Measurements from ENCODE around the gene AMFR.

AMFR gene

DNA sequence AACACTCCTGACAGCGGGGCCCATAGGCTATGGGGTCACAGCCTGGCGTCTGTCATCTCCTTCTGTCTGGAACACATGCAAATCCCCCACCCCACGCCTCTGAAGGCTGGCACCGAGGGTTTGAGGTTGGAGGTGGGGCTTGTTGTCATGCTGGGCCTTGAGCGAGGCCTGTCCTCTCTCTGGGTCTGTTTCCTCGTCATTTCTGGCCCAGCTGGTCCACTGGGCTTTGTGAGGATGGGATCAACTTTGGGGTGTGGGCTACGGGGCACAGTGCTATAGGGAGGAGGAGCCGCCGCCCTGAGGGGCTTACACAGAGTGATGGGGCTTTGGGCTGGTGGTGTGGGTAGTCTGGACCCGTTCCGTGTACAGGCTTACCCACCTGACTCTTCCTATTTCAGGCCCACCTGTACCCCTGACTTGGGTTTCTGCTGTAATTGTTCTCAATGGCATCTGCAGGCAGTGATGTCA lies 87.5 kb downstream of the AMFR start:
- H3K4me3 ChIP-seq (ENCODE audit: low read length), result no peak overlapping the region
- no peaks in the 10 kb centered on the region for H3K4me1 ChIP-seq (ENCODE audit: insufficient read depth, low read length)
- no peak overlapping the region for H3K27ac ChIP-seq (ENCODE audit: low read depth, low read length)
- H3K9me3 ChIP-seq (ENCODE audit: insufficient read depth, low read depth, low read length), result no peaks in the 10 kb centered on the region
- no peak overlapping the region for H3K9ac ChIP-seq (ENCODE audit: low read depth, low read length)
- 88% methylated on average over 11 of the region's 11 CpGs for WGBS
- no peaks in the 10 kb centered on the region for H3K36me3 ChIP-seq (ENCODE audit: insufficient read depth, low read length)
- no peaks in the 10 kb centered on the region for H3K27me3 ChIP-seq (ENCODE audit: insufficient read depth, low read length)

DNA sequence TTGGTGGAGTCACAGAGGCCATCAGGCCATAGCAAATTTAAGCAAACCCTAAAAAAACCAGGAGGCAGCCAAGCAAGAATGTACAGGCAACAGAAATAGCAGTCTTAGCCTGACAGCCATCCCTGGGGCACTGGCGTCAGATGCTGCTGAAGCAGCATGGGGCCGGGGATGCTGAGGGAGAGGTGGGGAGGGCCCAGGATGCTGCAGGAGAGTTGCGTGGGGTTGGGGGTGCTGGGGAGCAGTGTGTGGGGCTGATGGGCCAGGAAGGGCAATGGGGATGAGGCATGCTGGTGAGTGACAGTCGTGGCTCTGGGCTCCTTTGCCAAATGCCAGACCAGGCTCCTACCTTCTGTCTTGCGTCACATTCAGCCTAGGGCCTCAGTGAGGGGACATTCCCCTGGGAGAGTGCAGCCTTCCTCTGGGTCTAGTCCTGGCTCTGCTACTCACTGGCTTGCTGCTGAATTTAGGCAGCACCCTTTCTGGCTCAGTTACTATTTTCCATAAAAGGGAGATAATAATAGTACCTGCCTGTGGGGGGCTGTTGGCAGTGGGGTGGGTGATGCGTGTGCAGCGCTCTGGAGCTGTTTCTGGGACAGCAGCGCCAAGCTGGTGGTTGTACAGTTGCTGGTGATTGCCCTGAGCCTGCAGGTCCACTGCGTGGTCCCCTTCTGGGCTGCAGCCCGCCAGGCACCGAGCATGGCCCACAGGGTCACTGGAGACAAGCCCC lies 88.1 kb downstream of the AMFR start:
- no peak overlapping the region for H3K9ac ChIP-seq (ENCODE audit: low read depth, low read length)
- no peaks in the 10 kb centered on the region for H3K4me1 ChIP-seq (ENCODE audit: insufficient read depth, low read length)
- no peaks in the 10 kb centered on the region for H3K27me3 ChIP-seq (ENCODE audit: insufficient read depth, low read length)
- H3K36me3 ChIP-seq (ENCODE audit: insufficient read depth, low read length), result no peaks in the 10 kb centered on the region
- 92% methylated on average over 11 of the region's 11 CpGs for WGBS
- H3K9me3 ChIP-seq (ENCODE audit: insufficient read depth, low read depth, low read length), result no peaks in the 10 kb centered on the region
- no peak overlapping the region for H3K4me3 ChIP-seq (ENCODE audit: low read length)
- no peak overlapping the region for H3K27ac ChIP-seq (ENCODE audit: low read depth, low read length)

DNA sequence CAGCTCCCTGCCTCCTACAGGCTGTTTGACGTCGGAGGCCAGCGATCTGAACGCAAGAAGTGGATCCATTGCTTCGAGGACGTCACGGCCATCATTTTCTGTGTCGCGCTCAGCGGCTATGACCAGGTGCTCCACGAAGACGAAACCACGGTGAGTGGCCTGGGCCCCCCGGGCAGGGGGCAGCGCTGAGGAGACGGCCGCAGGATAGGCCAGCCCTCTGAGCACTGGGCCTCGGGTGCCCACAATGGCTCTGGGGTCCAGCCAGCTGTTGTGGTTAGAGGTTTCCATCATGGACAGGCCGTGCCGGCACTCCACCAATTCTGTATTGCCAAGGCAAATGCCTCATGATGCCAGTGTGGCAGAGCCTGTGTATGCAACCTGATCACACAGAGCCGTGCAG lies 88.6 kb downstream of the AMFR start:
- no peak overlapping the region for H3K27ac ChIP-seq (ENCODE audit: low read depth, low read length)
- no peak overlapping the region for H3K4me3 ChIP-seq (ENCODE audit: low read length)
- H3K27me3 ChIP-seq (ENCODE audit: insufficient read depth, low read length), result no peaks in the 10 kb centered on the region
- H3K36me3 ChIP-seq (ENCODE audit: insufficient read depth, low read length), result no peaks in the 10 kb centered on the region
- no peaks in the 10 kb centered on the region for H3K4me1 ChIP-seq (ENCODE audit: insufficient read depth, low read length)
- H3K9me3 ChIP-seq (ENCODE audit: insufficient read depth, low read depth, low read length), result no peaks in the 10 kb centered on the region
- 93% methylated on average over 21 of the region's 21 CpGs for WGBS
- no peak overlapping the region for H3K9ac ChIP-seq (ENCODE audit: low read depth, low read length)

DNA sequence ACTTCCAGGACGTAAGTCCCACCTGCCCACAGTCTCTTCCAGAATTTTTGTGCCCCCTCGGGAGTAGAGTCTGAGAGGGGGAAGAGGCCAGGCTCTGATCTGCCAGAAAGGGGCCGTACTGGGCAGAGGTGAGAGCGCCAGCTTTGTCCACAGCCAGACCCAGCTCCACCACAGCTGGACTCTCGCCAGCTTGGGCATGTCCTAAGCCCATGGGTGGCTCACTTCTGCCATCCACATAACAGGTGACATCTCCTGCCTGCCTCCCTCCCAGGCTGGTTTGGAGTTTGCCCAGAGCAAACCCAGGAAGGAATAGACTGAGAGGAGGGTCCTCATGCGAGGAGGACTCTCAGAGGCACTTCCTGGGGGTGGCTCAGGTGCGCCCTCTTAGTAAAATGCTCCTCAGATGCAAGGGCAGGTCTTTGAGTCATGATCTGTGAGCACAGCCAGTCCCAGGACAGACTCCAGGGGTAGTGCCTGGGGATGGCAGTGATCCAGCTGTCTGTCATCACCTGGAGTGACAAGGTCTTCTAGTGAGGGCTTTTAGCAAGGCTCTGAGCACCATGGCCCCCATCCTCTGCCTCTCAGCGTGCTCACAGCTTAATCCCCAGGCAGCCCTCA lies 89.2 kb downstream of the AMFR start:
- Histone ChIP-seq H3K4me1 (ENCODE audit: insufficient read depth, low read length) (no peaks in the 10 kb centered on the region), H3K27ac (ENCODE audit: low read depth, low read length) (no peak overlapping the region), H3K27me3 (ENCODE audit: insufficient read depth, low read length) (no peaks in the 10 kb centered on the region), H3K36me3 (ENCODE audit: insufficient read depth, low read length) (no peaks in the 10 kb centered on the region), H3K9ac (ENCODE audit: low read depth, low read length) (no peak overlapping the region), H3K4me3 (ENCODE audit: low read length) (no peak overlapping the region), H3K9me3 (ENCODE audit: insufficient read depth, low read depth, low read length) (no peaks in the 10 kb centered on the region)
- 92% methylated on average over 8 of the region's 8 CpGs for WGBS

DNA sequence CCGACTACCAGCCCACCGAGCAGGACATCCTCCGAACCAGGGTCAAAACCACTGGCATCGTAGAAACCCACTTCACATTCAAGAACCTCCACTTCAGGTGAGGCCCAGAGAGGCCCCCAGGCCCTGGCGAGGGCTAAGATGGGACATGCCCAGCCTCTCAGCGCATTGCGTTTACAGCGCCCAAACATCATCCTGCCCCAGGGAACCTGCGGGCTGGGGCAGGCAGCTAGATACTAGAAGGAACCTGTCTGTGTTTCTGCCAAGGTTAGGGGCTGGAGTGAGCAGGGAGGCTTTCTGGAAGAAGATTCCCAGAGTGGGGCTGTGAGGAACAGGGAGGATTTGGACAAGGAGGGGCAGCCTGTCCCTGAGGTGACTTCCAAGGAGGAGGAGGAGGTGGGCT lies 90.6 kb downstream of the AMFR start:
- H3K36me3 ChIP-seq (ENCODE audit: insufficient read depth, low read length), result no peaks in the 10 kb centered on the region
- no peaks in the 10 kb centered on the region for H3K9me3 ChIP-seq (ENCODE audit: insufficient read depth, low read depth, low read length)
- no peak overlapping the region for H3K27ac ChIP-seq (ENCODE audit: low read depth, low read length)
- H3K4me1 ChIP-seq (ENCODE audit: insufficient read depth, low read length), result no peaks in the 10 kb centered on the region
- no peaks in the 10 kb centered on the region for H3K27me3 ChIP-seq (ENCODE audit: insufficient read depth, low read length)
- H3K9ac ChIP-seq (ENCODE audit: low read depth, low read length), result no peak overlapping the region
- no peak overlapping the region for H3K4me3 ChIP-seq (ENCODE audit: low read length)
- WGBS, result 91% methylated on average over 9 of the region's 9 CpGs

DNA sequence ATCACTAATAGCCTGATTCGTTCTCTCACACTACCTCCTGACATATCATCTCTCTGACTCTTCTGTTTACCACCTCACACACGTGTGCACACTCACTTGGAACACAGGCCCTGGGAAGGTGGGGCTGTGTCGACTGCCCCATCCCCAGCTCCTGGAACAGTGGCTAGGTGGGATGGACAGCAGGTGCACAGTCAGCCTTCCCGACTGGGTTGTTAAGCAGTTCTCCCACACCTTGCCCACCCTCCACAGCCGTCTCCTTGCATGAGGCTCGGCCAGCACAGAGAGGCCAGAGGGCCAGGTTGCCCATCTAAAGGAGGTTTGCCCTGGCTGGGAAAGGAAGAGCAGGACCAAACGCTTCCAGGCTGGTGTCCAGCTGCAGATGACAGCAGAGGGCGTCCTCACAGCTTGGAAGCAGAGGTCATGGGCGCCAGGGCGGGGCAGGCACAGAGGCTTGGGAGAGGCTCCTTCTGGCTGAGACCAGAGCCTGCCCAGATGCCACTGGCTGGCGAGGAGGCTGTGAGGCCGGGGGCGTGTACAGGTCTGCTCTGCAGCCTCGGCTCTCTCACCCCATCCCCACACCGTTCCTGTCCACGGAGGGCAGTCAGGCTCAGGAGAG lies 92.8 kb downstream of the AMFR start:
- Histone ChIP-seq H3K9ac (ENCODE audit: low read depth, low read length) (no peak overlapping the region), H3K4me3 (ENCODE audit: low read length) (no peak overlapping the region), H3K27ac (ENCODE audit: low read depth, low read length) (no peak overlapping the region), H3K9me3 (ENCODE audit: insufficient read depth, low read depth, low read length) (no peaks in the 10 kb centered on the region), H3K27me3 (ENCODE audit: insufficient read depth, low read length) (no peaks in the 10 kb centered on the region), H3K36me3 (ENCODE audit: insufficient read depth, low read length) (no peaks in the 10 kb centered on the region), H3K4me1 (ENCODE audit: insufficient read depth, low read length) (no peaks in the 10 kb centered on the region)
- 71% methylated on average over 16 of the region's 16 CpGs for WGBS

DNA sequence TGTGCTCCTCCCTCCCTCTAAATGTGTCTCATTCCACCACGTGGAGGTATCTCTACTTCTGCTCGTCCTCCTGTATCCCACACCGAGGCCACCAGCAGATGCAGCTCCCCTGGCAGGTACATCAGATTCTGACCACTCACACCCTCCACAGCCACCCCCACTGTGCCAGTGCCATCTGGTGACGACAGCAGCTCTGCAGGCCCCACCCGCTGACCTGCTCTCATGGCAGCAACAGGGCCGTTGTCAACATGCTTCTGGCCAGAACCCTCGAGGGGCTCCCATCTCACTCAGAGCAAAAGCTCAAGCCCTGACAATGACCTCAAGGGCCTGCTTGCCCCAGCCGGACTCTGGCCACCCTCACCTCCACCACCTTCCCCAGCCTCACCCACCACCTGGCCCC lies 93.4 kb downstream of the AMFR start:
- Histone ChIP-seq H3K36me3 (ENCODE audit: insufficient read depth, low read length) (no peaks in the 10 kb centered on the region), H3K27me3 (ENCODE audit: insufficient read depth, low read length) (no peaks in the 10 kb centered on the region), H3K27ac (ENCODE audit: low read depth, low read length) (no peak overlapping the region), H3K9me3 (ENCODE audit: insufficient read depth, low read depth, low read length) (no peaks in the 10 kb centered on the region), H3K4me1 (ENCODE audit: insufficient read depth, low read length) (no peaks in the 10 kb centered on the region), H3K9ac (ENCODE audit: low read depth, low read length) (no peak overlapping the region), H3K4me3 (ENCODE audit: low read length) (no peak overlapping the region)
- WGBS, result 91% methylated on average over 8 of the region's 8 CpGs

DNA sequence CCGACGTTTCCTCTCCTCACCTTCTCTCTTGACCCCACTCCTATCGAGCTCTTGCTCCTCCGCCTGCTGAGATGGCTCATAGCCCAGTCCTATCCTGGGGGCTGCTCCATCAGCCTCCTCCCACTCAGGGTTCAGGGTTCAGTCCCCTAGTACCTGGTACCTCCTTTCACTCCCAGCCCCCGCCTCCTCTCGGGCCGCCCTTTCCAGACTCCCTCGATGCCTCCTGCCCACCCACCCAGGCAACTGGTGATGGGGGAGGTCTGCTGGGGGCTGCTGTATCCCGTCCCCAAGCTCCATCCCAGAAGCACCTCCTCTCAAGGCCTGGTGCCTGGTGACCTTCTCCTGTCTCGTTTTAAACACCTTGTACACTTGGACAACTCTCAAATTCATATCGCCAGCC lies 93.9 kb downstream of the AMFR start:
- no peaks in the 10 kb centered on the region for H3K36me3 ChIP-seq (ENCODE audit: insufficient read depth, low read length)
- no peaks in the 10 kb centered on the region for H3K9me3 ChIP-seq (ENCODE audit: insufficient read depth, low read depth, low read length)
- H3K4me3 ChIP-seq (ENCODE audit: low read length), result no peak overlapping the region
- no peak overlapping the region for H3K27ac ChIP-seq (ENCODE audit: low read depth, low read length)
- H3K9ac ChIP-seq (ENCODE audit: low read depth, low read length), result no peak overlapping the region
- 92% methylated on average over 8 of the region's 11 CpGs for WGBS
- no peaks in the 10 kb centered on the region for H3K4me1 ChIP-seq (ENCODE audit: insufficient read depth, low read length)
- no peaks in the 10 kb centered on the region for H3K27me3 ChIP-seq (ENCODE audit: insufficient read depth, low read length)

DNA sequence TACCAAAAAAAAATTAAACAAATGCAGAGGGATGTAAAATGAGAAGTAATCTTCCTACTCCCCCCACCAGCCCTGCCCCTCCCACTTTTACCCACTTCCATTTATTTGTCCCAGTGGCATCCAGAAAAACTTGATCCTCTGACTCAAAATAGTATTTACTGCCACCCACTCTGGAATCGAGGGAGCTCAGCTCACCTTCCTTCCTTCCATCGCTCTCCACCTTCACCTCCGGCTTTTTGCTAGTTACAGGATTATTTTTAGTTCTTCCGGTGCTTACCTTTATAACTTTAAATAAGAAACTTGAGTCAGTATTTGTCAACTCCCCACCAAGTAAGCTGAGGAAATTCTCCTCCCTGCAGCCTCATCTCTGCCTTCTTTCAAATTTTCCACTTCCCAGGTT lies 94.9 kb downstream of the AMFR start:
- Histone ChIP-seq H3K4me1 (ENCODE audit: insufficient read depth, low read length) (no peaks in the 10 kb centered on the region), H3K27me3 (ENCODE audit: insufficient read depth, low read length) (no peaks in the 10 kb centered on the region), H3K27ac (ENCODE audit: low read depth, low read length) (no peak overlapping the region), H3K4me3 (ENCODE audit: low read length) (no peak overlapping the region), H3K9ac (ENCODE audit: low read depth, low read length) (no peak overlapping the region), H3K36me3 (ENCODE audit: insufficient read depth, low read length) (no peaks in the 10 kb centered on the region), H3K9me3 (ENCODE audit: insufficient read depth, low read depth, low read length) (no peaks in the 10 kb centered on the region)
- 81% methylated on average over 4 of the region's 4 CpGs for WGBS

DNA sequence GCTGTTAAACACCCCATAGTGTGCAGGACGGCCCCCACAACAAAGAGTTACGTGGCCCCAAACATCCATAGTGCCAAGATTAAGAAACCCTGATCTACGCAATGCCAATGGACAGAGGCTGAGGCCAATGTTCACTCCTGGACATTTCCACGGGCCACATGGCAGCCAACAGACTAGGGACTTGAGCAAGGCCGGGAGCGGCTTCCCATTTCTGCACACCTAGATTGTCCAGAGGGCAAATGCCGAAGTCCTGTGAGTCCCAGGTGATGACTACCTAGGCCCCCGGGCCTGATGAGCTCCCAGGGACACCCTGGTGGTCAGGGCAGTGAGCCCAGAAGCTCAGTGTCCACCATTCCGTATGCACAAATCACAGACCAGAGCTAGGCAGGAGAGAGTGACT lies 95.5 kb downstream of the AMFR start:
- H3K9ac ChIP-seq (ENCODE audit: low read depth, low read length), result no peak overlapping the region
- H3K36me3 ChIP-seq (ENCODE audit: insufficient read depth, low read length), result no peaks in the 10 kb centered on the region
- WGBS, result 94% methylated on average over 9 of the region's 9 CpGs
- no peak overlapping the region for H3K4me3 ChIP-seq (ENCODE audit: low read length)
- no peak overlapping the region for H3K27ac ChIP-seq (ENCODE audit: low read depth, low read length)
- no peaks in the 10 kb centered on the region for H3K9me3 ChIP-seq (ENCODE audit: insufficient read depth, low read depth, low read length)
- H3K27me3 ChIP-seq (ENCODE audit: insufficient read depth, low read length), result no peaks in the 10 kb centered on the region
- no peaks in the 10 kb centered on the region for H3K4me1 ChIP-seq (ENCODE audit: insufficient read depth, low read length)

DNA sequence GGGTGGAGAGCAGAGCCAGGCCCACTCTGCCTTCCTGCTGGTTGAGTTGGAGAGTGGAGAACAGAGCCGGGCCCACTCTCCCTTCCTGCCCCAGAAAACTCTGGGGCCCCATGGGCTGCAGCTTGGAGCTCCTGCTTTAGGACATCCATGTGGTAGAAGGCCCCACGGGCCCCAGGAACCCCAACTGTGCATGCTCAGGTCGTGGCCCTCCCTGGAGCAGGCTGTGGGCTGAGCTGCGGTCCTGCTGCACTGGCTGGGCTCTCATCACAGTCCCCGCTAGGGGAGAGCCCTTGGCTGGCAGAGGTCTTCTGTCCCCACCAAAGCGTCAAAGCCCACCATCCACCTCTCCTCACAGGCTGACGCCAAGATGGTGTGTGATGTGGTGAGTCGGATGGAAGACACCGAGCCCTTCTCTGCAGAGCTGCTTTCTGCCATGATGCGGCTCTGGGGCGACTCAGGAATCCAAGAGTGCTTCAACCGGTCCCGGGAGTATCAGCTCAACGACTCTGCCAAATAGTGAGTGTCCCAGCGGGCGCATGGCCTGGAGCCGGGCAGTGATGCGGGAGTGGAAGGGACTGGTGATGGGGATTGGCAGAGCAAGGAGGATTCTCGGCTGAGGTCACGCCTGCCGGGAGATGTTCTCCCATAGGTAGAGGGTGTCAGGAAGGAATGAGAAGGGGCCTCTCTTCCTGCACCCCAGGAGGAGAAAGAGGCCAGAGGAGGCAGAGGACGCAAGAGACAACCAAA lies 96.9 kb downstream of the AMFR start:
- H3K4me1 ChIP-seq (ENCODE audit: insufficient read depth, low read length), result no peaks in the 10 kb centered on the region
- H3K27me3 ChIP-seq (ENCODE audit: insufficient read depth, low read length), result no peaks in the 10 kb centered on the region
- H3K4me3 ChIP-seq (ENCODE audit: low read length), result no peak overlapping the region
- no peaks in the 10 kb centered on the region for H3K36me3 ChIP-seq (ENCODE audit: insufficient read depth, low read length)
- no peaks in the 10 kb centered on the region for H3K9me3 ChIP-seq (ENCODE audit: insufficient read depth, low read depth, low read length)
- WGBS, result 95% methylated on average over 21 of the region's 22 CpGs
- H3K9ac ChIP-seq (ENCODE audit: low read depth, low read length), result no peak overlapping the region
- no peak overlapping the region for H3K27ac ChIP-seq (ENCODE audit: low read depth, low read length)

All from HUES64 (cell line).